ENCODE measurements around the gene ZNF396. TPM values are rescaled to one million over a fixed set of nuclear protein-coding genes. Genes with fewer than 3 reads are reported as not detected.

The ZNF396 gene
- total and polyA plus RNA-seq, 2 experiments from 2014 or later, result 2.8 to 3.8 TPM

DNA sequence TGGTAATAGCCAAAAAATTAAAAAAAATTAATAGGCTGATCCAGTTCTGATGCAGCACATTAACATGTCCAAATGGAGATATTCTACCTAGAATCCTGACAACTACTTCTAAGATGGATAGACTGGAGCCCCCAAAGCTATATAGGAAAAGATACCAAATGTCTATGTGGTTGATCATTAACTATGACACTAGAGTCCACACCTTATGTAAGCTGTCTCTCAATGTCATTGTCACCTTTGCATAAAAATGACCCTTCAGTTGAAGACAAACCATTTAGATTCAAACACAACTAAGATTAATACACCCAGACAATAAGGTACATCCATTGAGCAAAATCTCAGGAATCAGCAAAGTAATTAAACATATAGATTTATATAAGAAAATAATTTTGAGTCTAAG is 14.6 kb downstream of the ZNF396 start:
- DNase-seq (ENCODE audit: low read depth in 1 of 2, low spot score in 1 of 2), result no peak
- no peak overlapping the region for H3K4me3 ChIP-seq

DNA sequence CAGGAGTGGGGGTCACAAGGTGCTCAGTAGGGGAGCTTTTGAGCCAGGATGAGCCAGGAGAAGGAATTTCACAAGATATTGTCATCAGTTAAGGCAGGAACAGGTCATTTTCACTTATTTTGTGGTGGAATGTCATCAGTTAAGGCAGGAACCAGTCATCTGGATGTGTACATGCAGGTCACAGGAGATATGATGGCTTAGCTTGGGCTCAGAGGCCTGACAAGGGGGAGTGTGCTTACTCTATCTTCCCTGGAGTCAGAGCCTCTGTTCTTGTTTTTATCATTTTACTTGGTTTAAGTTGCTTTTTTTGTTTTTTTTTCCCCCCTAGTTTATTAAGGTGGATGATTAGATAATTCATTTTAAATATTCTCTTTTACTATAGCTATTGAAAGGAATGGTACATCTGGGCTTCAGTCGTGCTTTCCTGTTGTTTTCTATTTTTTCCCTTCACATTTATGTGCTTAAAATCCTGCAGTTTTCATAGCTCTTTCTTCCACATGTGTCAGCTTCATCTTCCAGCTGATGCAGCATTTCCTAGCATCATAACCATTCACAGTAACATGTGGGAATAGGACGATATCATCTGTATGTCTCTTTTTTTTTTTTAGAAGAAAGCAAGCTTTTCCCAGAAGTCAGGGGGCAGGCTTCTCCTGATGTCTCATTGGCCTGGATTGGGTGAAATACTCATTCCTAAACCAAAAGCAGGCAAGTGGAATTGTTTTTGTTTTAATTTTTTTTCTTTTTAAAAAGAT is 15.4 kb downstream of the ZNF396 start:
- Histone ChIP-seq H3K27me3 (no peaks in the 10 kb centered on the region), H3K4me3 (no peak overlapping the region), H3K36me3 (no peaks in the 10 kb centered on the region), H3K9me3 (ENCODE audit: low read depth) (no peaks in the 10 kb centered on the region), H3K4me1 (ENCODE audit: low read depth) (no peaks in the 10 kb centered on the region), H3K27ac (no peak overlapping the region)
- no peak for DNase-seq (ENCODE audit: low read depth in 1 of 2, low spot score in 1 of 2)
- no peak for TF ChIP-seq CTCF (IDR thresholded peaks at IDR 0.05; ENCODE audit: low read depth, low read length)

More for the DNA sequence above, 14.6 kb downstream of the ZNF396 start:
- no peak for TF ChIP-seq CTCF (IDR thresholded peaks at IDR 0.05; ENCODE audit: low read depth, low read length)
- H3K9me3 ChIP-seq (ENCODE audit: low read depth), result no peaks in the 10 kb centered on the region
- H3K4me1 ChIP-seq (ENCODE audit: low read depth), result no peaks in the 10 kb centered on the region
- no peak overlapping the region for H3K27ac ChIP-seq
- H3K27me3 ChIP-seq, result no peaks in the 10 kb centered on the region
- no peaks in the 10 kb centered on the region for H3K36me3 ChIP-seq

DNA sequence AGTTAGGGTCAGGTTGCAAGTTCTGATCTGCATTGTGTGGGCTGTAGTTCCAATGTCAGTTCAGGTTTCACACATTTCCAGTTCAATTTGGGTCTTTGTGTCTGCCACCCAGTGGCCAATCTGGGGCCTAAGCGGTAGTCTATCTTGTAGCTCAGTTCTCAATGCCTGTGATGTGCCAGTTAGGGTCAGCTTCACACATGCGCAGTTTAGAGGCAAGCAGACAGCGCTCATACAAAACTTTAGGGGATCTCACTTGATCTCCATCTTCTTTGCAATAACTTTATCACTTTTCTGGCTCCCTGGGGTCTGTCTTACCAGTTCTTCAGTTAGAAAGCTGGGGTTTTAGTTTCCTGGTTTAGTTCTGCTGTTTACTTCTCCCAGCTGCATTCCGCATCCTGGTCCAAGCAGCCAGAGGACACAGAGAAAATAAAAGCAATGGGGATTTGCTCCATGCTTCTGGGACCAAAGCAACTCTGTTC is 22.0 kb downstream of the ZNF396 start:
- H3K36me3 ChIP-seq, result no peaks in the 10 kb centered on the region
- H3K27ac ChIP-seq, result no peak overlapping the region
- no peaks in the 10 kb centered on the region for H3K9me3 ChIP-seq (ENCODE audit: low read depth)
- H3K4me3 ChIP-seq, result no peak overlapping the region
- no peaks in the 10 kb centered on the region for H3K4me1 ChIP-seq (ENCODE audit: low read depth)
- peak; percentile 87 for TF ChIP-seq CTCF (IDR thresholded peaks at IDR 0.05; ENCODE audit: low read depth, low read length)
- H3K27me3 ChIP-seq, result no peaks in the 10 kb centered on the region
- peak; percentile 84 to 92 for DNase-seq (ENCODE audit: low read depth in 1 of 2, low spot score in 1 of 2)

GRCh38 chr18:35352778-35353177 is 24.4 kb downstream of the ZNF396 start:
- no peak for DNase-seq (ENCODE audit: low read depth in 1 of 2, low spot score in 1 of 2)
- Histone ChIP-seq H3K27me3 (no peaks in the 10 kb centered on the region), H3K4me3 (no peak overlapping the region), H3K4me1 (ENCODE audit: low read depth) (no peaks in the 10 kb centered on the region), H3K27ac (no peak overlapping the region), H3K9me3 (ENCODE audit: low read depth) (no peaks in the 10 kb centered on the region), H3K36me3 (no peaks in the 10 kb centered on the region)
- TF ChIP-seq CTCF (IDR thresholded peaks at IDR 0.05; ENCODE audit: low read depth, low read length), result no peak

GRCh38 chr18:35352283-35352682 is 24.9 kb downstream of the ZNF396 start:
- H3K27me3 ChIP-seq, result no peaks in the 10 kb centered on the region
- no peak overlapping the region for H3K27ac ChIP-seq
- no peaks in the 10 kb centered on the region for H3K36me3 ChIP-seq
- H3K9me3 ChIP-seq (ENCODE audit: low read depth), result no peaks in the 10 kb centered on the region
- H3K4me3 ChIP-seq, result no peak overlapping the region
- no peaks in the 10 kb centered on the region for H3K4me1 ChIP-seq (ENCODE audit: low read depth)
- DNase-seq (ENCODE audit: low read depth in 1 of 2, low spot score in 1 of 2), result no peak
- TF ChIP-seq CTCF (IDR thresholded peaks at IDR 0.05; ENCODE audit: low read depth, low read length), result no peak
